Adrenal gland (tissue), 12 donors: ENCODE data around the gene UBE3C. TPM values are rescaled to one million over a fixed set of nuclear protein-coding genes. Genes with fewer than 3 reads are reported as not detected.
A peak's percentile ranks its signal among the peaks of the same experiment; 100 is the strongest.
"Not testable (repeated sequence)": the region's sequence is repeated elsewhere in the genome, so short reads cannot be mapped to it uniquely, and the experiment has no call there.

ENCODE experiments used
- DNase-seq, 7 donors: peaks; one replicate each; pipeline ENCODE4 v3.0.0-alpha.2; 2019 to 2020
- H3K27ac ChIP-seq, 5 donors: fragments of 200-600 bp; sonication (generic) in 4 of 5; 1 replicate in 3 of 5; 2 replicates in 2 of 5; pipeline versions ENCODE4 v1.5.1 to v1.8.0; 2016 to 2020; ENCODE audit warnings: mild to moderate bottlenecking in 1 of 5
- H3K27me3 ChIP-seq: fragments of 200-600 bp; 2 replicates; pipeline ENCODE4 v1.8.0; 2021
- H3K36me3 ChIP-seq, 2 donors: fragments of 200-600 bp; replicated peaks in 1 of 2; 1 replicate in 1 of 2; 2 replicates in 1 of 2; pipeline versions ENCODE4 v1.5.1 to v1.8.0; 2018 to 2022
- H3K4me1 ChIP-seq, 2 donors: fragments of 200-600 bp; replicated peaks in 1 of 2; 1 replicate in 1 of 2; 2 replicates in 1 of 2; pipeline versions ENCODE4 v1.5.1 to v1.8.0; 2018 to 2021
- H3K4me3 ChIP-seq, 4 donors: fragments of 200-600 bp; sonication (generic) in 3 of 4; one replicate each; pipeline ENCODE4 v1.5.1; 2016 to 2018
- H3K9me3 ChIP-seq, 3 donors: fragments of 200-600 bp; sonication (generic) in 1 of 3; replicated peaks in 1 of 3; 1 replicate in 2 of 3; 2 replicates in 1 of 3; pipeline versions ENCODE4 v1.5.1 to v1.8.0; 2016 to 2021
- CTCF ChIP-seq, 6 experiments: fragments of 450-650 bp in 4 of 6; fragments of 200-600 bp in 2 of 6; sonication (generic) in 1 of 6; IDR thresholded peaks; 1 replicate in 5 of 6; 2 replicates in 1 of 6; pipeline versions ENCODE4 v1.5.1 to v1.8.0; 2016 to 2021; ENCODE audit warnings: antibody characterized with exemption in 6 of 6, mild to moderate bottlenecking in 2 of 6, moderate library complexity in 1 of 6
- POLR2A ChIP-seq, 2 donors: fragments of 450-650 bp; IDR thresholded peaks; one replicate each; pipeline ENCODE4 v1.6.1; 2017; ENCODE audit warnings: antibody characterized with exemption in 2 of 2, mild to moderate bottlenecking in 2 of 2, moderate library complexity in 1 of 2
- WGBS, 4 donors: extraction: QIAGEN DNeasy Blood & Tissue Kit in 2 of 4; methylation state at CpG; one replicate each; pipeline versions ENCODE4 v1.1.5 to v1.1.7; 2013 to 2017; 5-methylcytosine and 5-hydroxymethylcytosine counted together
- intact Hi-C, 2 donors: fragments of 100-400 bp; cut with DNase I; formaldehyde crosslinking; loops; one replicate each; pipeline versions ENCODE4 v1.14.1 to v1.15.0; 2022 to 2023
- polyA plus RNA-seq, 3 donors: library from polyadenylated mRNA; stranded (reverse); fragments of 200-250 nt in 2 of 3; fragments of 350-450 nt in 1 of 3; fragmentation: Illumina TruSeq in 1 of 3; extraction: RNeasy Lipid Tissue Mini Kit (QIAGEN cat#74804) in 1 of 3; gene quantifications; one replicate each; pipeline ENCODE4 v1.2.3, GENCODE V29; 2013 to 2014
- total RNA-seq, 9 donors: library from RNA; depleted of rRNA in 4 of 9; stranded (reverse); fragments of >200 nt in 4 of 9; fragments of 120-200 nt in 1 of 9; fragmentation: NEBNext Ultra II Directional in 1 of 9; extraction: Animal tissue kit (Norgen Biotek cat#: 25700) in 1 of 9; gene quantifications; one replicate each; pipeline versions ENCODE4 v1.1.0 to v1.2.4, GENCODE V29; 2013 to 2023
- donor health status: healthy with polysubstance abuse.
- donor health status: Bipolar disorder and iron deficiency.
- donor health status: DM: yes; HTN: yes; CAD: no.
- donor health status: DM: no; HTN: no; CAD: no.
- donor health status: DM: no; HTN: no; CAD: no.
- donor health status: DM: yes; HTN: yes; CAD: no.

UBE3C gene
- total and polyA plus RNA-seq, 12 donors: 11.7 to 58.1 (median 46.2) TPM

DNA sequence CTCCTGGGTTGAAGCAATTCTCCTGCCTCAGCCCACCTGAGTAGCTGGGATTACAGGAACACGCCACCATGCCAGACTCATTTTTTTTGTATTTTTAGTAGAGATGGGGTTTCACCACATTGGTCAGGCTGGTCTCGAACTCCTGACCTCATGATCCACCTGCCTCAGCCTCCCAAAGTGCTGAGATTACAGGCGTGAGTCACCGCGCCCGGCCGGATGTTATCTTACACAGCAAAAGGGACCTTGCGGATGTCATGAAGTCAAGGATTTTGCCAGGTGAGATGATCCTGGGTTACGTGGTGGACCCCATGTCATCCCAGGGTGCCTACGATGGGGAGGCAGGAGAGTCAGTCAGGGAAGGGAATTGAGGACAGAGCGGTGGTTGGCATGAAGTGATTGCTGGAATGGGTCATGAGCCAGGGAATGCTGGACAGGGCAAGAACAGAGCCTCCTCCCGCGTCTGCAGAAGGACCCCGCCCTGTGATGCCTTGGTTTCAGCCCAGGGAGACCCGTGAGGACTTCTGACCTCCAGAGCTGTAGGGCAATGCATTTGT, 8.7 kb upstream of the UBE3C start:
- WGBS, 4 donors: 61 to 72% (median 69%) methylated on average over 15 of the region's 15 CpGs
- Histone ChIP-seq H3K9me3 (no peaks in the 10 kb centered on the region), H3K4me3 (no peak overlapping the region), H3K4me1 (no peaks in the 10 kb centered on the region), H3K36me3 (no peaks in the 10 kb centered on the region), H3K27me3 (no peaks in the 10 kb centered on the region), H3K27ac (no peak overlapping the region)
- TF ChIP-seq CTCF (IDR thresholded peaks at IDR 0.05): no peak
- TF ChIP-seq POLR2A (IDR thresholded peaks at IDR 0.05): no peak
- intact Hi-C loops: loop anchor here in 1 of 2 donors (10.0 kb wide), 1 partner anchor 175 kb away; no protein-coding TSS in a partner anchor
- no peak for DNase-seq

DNA sequence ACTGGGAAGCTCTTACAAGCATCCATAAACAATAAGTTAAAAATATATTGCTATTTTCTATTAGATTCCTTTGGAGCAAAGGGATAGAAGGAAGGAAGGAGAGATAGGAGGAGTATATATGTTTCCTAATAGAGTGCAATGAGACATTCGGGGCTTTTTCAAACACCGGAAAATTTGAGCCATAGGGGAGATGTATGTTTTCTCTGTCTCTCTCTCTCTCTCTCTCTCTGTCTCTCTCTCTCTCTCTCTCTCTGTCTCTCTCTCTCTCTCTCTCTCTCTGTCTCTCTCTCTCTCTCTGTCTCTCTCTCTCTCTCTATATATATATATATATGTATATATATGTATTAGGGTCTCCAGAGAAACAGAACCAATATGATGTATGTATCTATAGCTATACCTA, 7.9 kb upstream of the UBE3C start:
- H3K9me3 ChIP-seq, H3K27ac ChIP-seq, H3K27me3 ChIP-seq, H3K36me3 ChIP-seq, DNase-seq, H3K4me1 ChIP-seq, H3K4me3 ChIP-seq: not testable (repeated sequence)
- intact Hi-C loops: loop anchor here in 1 of 2 donors (10.0 kb wide), 1 partner anchor 176 kb away; no protein-coding TSS in a partner anchor
- WGBS, 4 donors: 70 to 85% (median 78%) methylated on average over 2 of the region's 2 CpGs

DNA sequence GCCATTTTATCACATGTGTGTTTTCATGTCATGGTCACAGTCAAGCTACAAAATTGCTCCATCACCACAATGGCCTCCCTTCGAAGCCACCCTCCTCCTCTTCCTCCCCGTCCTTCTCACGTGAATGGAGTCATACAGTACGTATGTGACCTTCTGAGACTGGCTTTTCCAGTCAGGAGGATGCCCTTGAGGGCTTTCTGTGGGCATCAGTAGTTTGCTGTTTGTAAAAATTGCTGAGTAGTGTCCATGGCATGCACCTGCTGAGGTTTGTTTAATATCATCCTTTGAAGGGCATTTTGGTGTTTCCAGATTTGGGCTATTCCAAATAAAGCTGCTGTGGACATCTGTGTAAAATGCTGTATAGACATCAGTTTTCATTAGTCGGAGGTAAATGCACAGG, 5.9 kb upstream of the UBE3C start:
- TF ChIP-seq CTCF (IDR thresholded peaks at IDR 0.05) (no peak), POLR2A (IDR thresholded peaks at IDR 0.05) (no peak)
- Histone ChIP-seq H3K4me3 (no peak overlapping the region), H3K27me3 (no peaks in the 10 kb centered on the region), H3K4me1 (peaks cover 0 to 6% of the 10 kb centered on the region in 2 donors), H3K9me3 (no peaks in the 10 kb centered on the region), H3K27ac (no peak overlapping the region), H3K36me3 (no peaks in the 10 kb centered on the region)
- WGBS, 4 donors: 49 to 65% (median 56%) methylated on average over 5 of the region's 5 CpGs
- intact Hi-C loops: loop anchor here in 1 of 2 donors (10.0 kb wide), 1 partner anchor 178 kb away; no protein-coding TSS in a partner anchor
- DNase-seq: peak in 1 of 7 donors; percentile 4

DNA sequence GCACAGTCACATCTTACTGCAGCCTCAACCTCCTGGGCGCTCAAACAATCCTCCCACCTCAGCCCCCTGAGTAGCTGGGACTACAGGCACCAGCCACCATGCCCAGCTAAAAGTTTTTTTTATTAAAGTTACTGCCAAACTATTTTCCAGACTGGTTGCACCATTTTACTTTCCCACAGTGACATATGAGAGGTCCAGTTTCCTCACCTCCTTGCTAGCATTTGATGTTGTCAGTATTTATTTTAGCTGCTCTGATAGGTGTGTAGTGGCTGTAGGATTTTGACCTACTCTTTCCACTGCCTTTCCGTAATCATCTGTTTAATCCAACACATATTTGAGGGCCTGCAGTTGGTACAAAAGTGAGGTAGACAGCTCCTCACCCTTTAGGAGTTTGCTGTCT, 5.4 kb upstream of the UBE3C start:
- WGBS, 4 donors: 77 to 93% (median 91%) methylated on average over 2 of the region's 2 CpGs
- peaks cover 0 to 10% of the 10 kb centered on the region in 2 donors for H3K4me1 ChIP-seq

More for the DNA sequence above, 5.4 kb upstream of the UBE3C start:
- TF ChIP-seq CTCF (IDR thresholded peaks at IDR 0.05): no peak
- TF ChIP-seq POLR2A (IDR thresholded peaks at IDR 0.05): no peak
- no peak overlapping the region for H3K4me3 ChIP-seq
- peak in 1 of 7 donors; percentile 9 for DNase-seq
- no peaks in the 10 kb centered on the region for H3K36me3 ChIP-seq
- H3K9me3 ChIP-seq: no peaks in the 10 kb centered on the region
- intact Hi-C loops: loop anchor here in 1 of 2 donors (10.0 kb wide), 1 partner anchor 179 kb away; no protein-coding TSS in a partner anchor
- no peak overlapping the region for H3K27ac ChIP-seq
- no peaks in the 10 kb centered on the region for H3K27me3 ChIP-seq
